Cardiac fibroblast (primary cell): ENCODE measurements around the gene NKD2.
"Not testable (repeated sequence)": the region's sequence is repeated elsewhere in the genome, so short reads cannot be mapped to it uniquely, and the experiment has no call there.

Source experiments
- DNase-seq, 2 donors: peaks; one replicate each; pipeline versions ENCODE4 v3.0.0 to v3.0.0-alpha.2; 2010; ENCODE audit warnings: low read depth in 2 of 2
- H3K4me3 ChIP-seq, 2 donors: replicated peaks in 1 of 2; 1 replicate in 1 of 2; 2 replicates in 1 of 2; pipeline ENCODE4 v1.5.1; 2011; ENCODE audit warnings: low read depth in 2 of 2, low read length in 2 of 2, mild to moderate bottlenecking in 2 of 2, moderate library complexity in 1 of 2
- TF ChIP-seq, protein P1 (sequence below): IDR thresholded peaks from one replicate; pipeline ENCODE4 v1.5.1; 2011; ENCODE audit warnings: low read depth, mild to moderate bottlenecking, low read length, inconsistent platforms

The NKD2 gene

DNA sequence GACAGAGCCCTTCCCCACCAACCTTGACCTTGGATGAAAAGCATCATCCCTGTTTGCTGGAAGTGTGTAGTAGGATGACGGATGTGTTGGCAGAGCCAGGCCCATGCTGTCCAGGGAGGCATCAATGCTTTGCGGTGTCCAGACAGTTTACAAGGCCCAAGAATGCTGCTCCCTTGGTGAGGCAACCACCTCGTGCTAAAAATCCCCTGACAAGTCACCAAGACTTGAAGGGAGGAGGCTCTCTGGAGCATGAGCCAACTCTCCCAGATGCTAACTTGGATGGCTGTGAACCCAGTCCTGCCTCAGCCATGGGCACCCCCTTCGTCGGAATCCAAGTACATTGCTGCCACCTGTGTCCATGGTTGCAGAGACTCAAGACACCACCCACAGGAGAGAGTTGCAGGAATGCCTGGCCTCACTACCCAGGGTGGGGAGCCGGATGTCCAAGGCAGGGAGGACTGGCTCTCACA, 9.5 kb upstream of the NKD2 start:
- TF ChIP-seq, protein P1, sequence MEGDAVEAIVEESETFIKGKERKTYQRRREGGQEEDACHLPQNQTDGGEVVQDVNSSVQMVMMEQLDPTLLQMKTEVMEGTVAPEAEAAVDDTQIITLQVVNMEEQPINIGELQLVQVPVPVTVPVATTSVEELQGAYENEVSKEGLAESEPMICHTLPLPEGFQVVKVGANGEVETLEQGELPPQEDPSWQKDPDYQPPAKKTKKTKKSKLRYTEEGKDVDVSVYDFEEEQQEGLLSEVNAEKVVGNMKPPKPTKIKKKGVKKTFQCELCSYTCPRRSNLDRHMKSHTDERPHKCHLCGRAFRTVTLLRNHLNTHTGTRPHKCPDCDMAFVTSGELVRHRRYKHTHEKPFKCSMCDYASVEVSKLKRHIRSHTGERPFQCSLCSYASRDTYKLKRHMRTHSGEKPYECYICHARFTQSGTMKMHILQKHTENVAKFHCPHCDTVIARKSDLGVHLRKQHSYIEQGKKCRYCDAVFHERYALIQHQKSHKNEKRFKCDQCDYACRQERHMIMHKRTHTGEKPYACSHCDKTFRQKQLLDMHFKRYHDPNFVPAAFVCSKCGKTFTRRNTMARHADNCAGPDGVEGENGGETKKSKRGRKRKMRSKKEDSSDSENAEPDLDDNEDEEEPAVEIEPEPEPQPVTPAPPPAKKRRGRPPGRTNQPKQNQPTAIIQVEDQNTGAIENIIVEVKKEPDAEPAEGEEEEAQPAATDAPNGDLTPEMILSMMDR: no peak
- DNase-seq: no peak
- H3K4me3 ChIP-seq: no peak overlapping the region

DNA sequence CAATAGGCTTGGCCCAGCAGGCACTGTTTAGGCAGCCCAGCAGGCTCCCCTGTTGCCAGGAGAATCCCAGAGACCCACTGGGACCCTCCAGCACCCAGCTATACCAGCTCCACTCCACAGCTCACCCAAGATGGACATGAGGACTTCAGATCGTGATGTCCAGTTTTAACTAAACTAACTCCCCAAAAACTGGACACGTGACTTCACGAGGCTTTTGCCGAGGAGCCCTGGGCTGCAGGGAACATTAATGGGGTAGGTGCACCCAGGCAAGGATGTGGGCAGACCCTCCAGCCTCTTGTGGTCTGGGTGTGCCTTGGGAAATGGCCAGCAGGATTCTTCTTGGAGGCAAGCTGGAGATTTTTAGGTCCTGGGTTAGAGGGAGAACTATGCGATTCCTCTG, 8.9 kb upstream of the NKD2 start:
- no peak overlapping the region for H3K4me3 ChIP-seq
- no peak for DNase-seq
- TF ChIP-seq, protein P1: no peak

DNA sequence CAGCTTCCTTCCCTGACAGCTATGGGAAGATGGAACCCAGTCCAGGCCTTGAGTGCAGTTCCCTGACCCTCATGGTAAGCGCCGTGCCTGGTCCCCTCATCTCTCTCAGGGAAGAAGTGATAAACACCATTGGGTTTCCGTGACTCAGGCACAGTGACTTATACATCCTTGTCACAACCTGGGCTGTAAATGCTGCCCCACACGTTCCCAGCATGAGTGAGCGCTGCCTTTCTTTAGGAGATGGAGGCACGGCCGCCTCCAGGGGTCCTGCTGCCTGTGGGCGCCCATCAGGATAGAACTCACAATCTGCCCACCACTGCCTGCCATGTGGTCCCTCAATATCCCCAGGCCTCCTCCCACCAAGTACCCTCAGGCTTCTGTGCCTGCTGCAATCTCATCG, 8.3 kb upstream of the NKD2 start:
- TF ChIP-seq, protein P1: no peak
- H3K4me3 ChIP-seq: no peak overlapping the region
- DNase-seq: no peak

DNA sequence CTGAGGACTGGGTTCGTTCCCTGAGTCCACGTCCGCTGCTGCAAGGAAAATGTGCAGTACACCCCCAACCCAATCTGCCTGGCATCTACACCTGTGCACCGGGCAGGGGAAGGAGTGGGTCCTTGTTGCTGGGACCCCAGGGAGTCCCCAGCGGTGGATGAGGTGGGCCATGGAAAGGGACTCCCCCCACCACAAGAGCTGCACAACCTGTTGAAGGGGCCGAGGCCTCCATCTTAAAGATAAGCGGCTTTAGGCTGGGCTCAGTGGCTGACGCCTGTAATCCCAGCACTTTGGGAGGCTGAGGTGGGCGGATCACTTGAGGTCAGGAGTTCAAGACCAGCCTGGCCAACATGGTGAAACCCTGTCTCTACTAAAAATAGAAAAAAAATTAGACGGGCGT, 7.8 kb upstream of the NKD2 start:
- DNase-seq, H3K4me3 ChIP-seq: not testable (repeated sequence)

DNA sequence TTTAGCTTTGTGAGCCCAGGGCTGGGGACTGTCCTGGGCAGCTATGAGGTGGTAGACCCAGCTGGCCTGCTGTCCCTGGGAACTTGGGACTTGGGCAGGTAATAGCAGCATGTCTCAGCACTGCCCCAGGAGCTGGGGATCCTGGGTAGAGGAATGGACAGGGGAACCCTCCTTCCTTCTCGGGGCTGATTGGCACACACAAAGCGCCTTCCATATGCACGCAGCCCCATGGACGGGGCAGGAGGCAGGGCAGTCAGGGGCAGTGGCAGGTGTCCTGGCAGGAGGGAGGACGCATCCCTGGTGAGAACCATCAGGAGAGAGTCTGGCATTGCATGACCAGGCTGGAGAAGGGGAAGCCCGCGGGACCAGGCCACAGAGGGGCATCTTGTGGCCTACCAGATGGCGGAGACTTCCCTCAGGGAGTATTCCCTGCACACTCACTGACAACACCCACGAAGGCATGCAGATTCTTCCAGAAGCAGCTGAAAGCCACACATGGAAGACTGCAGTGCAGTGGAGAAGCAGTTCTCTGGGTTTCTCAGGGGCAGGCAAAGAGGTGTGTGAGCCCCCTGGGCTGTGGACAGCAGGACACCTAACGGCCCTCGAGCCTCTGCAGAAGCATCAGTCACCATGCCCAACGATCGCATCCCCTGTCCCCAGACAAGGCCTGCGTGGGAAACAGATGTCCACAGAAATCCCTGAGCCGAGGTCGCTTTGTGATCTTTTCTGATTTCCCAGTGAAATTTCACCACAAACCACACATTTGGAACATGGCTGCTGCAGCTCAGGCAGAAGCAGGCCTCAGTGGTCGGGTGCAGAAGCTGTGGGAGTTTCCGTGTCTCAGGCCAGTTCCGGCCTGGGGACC, 7.0 kb upstream of the NKD2 start:
- no peak for DNase-seq
- no peak overlapping the region for H3K4me3 ChIP-seq
- TF ChIP-seq, protein P1: no peak

DNA sequence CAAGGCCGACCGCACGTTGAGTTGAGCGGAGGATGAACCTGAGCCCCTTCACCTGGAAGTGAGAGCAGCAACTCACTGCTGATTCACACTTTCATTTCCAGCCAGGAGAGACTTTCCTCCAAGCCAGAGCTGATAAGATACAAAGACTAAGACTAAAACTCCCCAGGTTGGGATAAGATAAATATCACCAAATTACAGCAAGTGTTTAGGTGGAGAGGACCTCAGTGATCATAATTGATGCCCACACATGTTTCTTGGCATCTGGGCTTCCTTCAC, 6.4 kb upstream of the NKD2 start:
- TF ChIP-seq, protein P1: no peak
- DNase-seq: no peak
- no peak overlapping the region for H3K4me3 ChIP-seq

DNA sequence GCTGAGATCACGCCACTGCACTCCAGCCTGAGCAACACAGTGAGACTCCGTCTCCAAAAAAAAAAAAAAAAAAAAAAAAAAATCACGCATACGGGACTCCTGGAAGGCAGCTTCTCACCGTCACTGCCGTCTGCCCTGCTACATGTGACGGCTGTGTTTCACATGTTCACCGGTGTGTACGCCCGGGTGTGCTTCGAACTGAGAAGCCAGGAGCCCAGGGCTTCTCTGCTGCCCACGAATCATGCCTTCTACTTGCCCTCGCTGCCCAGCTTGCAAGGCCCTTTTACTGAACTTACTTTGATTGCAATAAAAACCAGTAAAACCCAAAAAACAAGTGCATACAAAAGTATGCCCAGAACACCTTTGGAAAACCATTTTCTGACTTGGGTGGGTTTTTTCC, 5.8 kb upstream of the NKD2 start:
- H3K4me3 ChIP-seq: no peak overlapping the region
- TF ChIP-seq, protein P1: no peak
- DNase-seq: no peak
